SKM-1 treated with dmso at 0.1 percent for 144 hours (cell line): ENCODE measurements around the gene EAPP.
"Not testable (repeated sequence)": the region's sequence is repeated elsewhere in the genome, so short reads cannot be mapped to it uniquely, and the experiment has no call there.

ENCODE experiments used
- DNase-seq: peaks from one replicate; lab custom pipeline; 2025; ENCODE audit not compliant: unreplicated experiment; lab: John Stamatoyannopoulos, UW

EAPP gene, protein sequence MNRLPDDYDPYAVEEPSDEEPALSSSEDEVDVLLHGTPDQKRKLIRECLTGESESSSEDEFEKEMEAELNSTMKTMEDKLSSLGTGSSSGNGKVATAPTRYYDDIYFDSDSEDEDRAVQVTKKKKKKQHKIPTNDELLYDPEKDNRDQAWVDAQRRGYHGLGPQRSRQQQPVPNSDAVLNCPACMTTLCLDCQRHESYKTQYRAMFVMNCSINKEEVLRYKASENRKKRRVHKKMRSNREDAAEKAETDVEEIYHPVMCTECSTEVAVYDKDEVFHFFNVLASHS

DNA sequence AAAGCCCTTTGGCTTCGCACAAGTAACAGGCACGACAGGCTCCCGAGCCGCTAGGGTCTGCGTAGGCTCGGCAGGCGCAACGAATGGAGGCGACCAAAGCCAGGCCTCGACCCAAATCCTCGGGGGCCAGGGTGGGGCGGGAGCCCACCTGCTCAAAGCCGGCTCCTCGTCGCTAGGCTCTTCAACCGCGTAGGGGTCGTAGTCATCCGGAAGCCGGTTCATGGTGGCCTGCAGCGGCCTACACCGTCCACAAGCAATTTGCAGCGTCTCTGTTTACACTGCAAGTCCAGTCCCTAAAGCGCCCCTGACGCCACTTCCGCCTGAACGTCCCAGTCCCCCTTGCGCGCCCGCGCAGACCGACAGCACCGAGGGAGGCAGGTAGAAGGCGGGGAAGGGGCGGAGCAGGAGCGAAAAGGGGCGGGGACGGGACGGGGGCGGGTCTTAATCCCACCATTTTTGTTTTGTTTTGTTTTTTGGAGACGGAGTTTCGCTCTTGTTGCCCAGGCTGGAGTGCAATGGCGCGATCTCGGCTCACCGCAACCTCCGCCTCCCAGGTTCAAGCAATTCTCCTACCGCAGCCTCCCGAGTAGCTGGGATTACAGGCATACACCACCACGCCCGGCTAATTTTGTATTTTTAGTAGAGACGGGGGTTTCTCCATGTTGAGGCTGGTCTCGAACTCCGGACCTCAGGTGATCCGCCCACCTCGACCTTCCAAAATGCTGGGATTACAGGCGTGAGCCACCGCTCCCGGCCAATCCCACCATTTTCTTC lies at the start of gene EAPP:
TSS of gene EAPP (minus strand) at position 295 of the 774 bp plus-strand sequence. CDS start at position 222, 73 bp downstream.
- no peak for DNase-seq

DNA sequence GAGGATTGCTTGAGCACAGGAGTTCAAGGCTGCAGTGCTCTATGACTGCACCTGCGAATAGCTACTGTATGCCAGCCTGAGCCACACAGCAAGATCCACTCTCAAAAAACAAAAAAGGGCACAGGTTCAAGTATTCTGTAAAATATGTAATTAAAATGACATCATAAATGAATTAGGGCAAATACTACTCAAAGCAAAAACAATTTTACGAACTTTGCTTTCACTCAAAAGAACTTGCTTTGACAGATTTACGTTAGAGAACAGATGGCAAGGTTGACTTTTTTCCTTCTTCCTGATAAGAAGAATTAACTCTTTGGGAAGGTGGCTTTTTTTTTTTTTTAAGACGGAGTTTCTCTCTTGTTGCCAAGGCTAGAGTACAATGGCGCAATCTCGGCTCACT lies 44.0 kb upstream of the EAPP start:
- DNase-seq = no peak

DNA sequence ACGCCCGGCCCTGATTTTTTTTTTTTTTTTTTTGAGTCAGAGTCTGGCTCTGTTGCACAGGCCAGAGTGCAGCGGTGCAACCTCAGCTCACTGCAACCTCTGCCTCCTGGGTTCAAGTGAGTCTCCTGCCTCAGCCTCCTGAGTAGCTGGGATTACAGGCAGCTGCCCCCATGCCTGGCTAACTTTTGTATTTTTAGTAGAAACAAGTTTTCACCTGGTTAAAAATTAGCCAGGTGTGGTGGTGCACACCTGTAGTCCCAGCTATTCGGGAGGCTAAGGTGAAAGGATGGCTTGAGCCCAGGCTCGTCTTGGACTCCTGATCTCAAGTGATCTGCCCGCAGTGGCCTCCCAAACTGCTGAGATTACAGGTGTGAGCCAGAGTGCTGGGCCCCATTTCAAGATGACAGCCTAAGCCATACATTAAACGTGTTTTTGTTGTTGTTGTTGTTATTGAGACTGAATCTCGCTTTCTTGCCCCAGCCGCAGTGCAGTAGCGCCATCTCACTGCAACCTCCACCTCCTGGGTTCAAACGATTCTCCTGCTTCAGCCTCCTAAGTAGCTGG lies 42.7 kb upstream of the EAPP start:
- no peak for DNase-seq

DNA sequence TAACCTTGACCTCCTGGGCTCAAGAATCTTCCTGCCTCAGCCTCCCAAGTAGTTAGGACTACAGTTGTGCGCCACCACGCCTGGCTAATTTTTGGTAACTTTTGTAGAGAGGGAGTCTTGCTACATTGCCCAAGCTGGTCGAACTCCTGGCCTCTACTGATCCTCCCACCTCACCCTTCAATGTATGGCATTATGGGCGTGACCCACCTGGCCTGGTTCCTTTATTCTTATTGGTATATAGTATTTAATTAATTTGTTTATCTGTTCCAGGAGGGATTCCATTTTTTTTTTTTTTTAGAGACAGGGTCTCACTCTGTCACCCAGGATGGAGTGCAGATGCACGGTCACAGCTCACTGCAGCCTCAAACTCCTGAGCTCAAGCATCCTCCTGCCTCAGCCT lies 40.9 kb upstream of the EAPP start:
- no peak for DNase-seq

DNA sequence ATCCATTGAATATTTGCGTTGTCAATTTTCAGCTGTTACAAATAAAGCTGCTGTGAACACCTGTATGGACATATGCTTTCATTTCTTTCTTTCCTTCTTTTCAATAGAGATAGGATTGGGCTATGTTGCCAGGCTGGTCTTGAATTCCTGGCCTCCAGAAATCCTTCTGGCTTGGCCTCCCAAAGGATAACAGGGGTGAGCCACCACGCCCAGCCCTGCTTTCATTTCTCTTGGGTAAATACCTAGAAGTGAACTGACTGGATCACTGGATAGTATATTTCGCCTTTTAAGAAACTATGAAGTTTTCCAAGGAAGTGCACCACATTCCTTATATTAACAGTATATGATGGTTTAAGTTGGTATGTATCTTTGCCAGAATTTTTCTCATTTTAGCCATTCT lies 32.3 kb upstream of the EAPP start:
- no peak for DNase-seq

DNA sequence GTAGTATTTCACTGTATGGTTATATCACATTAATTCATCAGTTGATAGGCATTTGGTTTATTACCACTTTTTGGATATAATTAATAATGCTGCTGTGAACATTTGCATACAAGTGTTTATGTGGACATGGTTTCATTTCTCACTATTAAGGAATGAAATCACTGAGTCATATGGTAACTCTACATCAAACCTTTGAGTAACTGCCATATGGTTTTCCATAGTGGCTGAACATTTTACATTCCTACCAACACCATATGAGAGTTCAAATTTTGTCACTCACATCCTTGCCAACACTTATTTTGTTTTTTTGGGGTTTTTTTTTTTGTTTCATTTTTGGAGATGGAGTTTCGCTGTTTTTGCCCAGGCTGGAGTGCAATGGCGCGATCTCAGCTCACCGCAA lies 30.2 kb upstream of the EAPP start:
- DNase-seq = no peak

DNA sequence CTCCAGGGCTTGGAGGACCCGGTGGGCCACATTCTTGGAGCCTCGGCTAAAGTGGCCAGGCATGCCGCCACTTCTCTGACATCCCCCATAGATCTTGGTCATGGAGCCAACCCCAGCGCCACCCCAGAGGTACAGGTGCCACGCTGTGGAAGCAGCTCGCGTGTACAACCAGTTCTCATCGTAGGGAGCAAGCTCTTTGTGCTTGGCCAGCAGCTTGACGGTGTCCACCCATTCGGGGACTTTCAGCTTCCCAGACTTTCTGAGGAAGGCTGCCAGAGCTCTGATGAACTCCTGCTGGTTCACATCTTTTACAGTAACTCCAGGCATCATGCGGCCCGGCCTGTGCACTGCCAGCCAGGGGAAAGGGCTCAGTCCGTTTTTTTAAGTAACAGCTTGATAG lies 29.3 kb upstream of the EAPP start:
- DNase-seq = no peak

DNA sequence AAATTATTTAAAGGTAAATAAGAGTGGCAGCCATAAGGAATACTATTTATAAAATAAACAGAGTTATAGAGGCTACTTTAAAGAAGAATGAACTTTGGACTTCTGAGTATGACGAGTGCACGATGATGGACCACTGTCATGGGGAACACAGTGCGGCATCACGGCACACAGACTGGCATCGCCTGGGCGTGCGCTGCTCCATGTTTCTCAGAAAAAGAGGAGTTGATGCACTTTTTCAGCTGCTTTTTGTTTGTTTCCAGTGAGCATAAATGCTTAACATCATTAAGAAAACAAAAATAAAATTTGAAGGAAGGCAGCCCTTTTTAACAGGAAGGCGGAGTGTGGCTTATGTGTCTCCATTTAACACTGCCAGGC lies 23.3 kb upstream of the EAPP start:
- DNase-seq = no peak

DNA sequence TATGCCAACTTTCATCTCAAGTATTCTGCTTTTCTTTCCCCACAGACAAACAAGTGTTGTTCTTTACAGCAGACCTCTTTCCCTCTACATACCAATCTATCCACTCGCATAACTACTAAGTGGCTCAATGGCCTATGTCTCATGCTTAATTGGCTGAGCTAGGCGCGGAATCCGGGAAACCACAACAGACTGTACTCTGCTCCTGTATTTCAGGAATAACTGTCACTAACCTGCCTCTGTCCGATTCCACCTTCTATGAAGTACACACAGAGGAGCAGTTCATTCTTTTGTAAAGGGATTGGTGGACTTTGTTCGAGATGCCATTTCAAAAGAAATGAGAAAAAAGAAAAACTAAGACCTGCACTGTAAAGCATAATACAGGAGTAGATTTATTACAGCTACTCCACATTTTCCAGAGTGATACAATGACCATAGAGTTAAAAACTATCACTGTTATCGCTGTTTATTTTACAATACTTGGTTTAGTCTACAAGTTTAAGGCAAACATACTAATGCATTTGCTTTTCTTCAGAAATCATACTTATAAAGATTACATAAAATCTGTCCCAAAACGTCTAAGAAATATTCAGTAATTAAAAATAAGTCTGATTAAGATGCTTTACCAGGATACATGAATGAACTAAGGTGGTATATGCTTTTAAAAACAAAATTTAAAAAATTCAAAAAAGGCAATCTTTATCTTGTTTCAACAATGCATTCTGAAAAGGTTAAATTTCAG lies 22.7 kb upstream of the EAPP start:
- not testable (repeated sequence) for DNase-seq

DNA sequence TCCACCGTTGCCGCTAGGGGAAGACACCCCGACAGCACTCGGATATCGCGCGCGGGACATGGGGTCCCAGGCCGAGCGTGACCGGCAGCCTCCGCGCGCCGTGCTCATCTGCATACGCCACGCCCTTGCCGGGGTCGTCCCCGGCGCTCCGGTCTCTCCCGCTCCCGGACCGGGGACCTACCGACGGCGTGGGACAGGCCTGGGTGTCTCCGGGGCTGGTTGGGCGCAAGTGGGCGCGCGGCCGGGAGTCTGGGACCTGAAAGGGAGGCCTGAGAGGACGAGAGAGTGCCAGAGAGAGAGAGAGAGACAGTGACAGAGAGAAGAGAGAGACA lies 17.0 kb upstream of the EAPP start:
- DNase-seq = not testable (repeated sequence)

DNA sequence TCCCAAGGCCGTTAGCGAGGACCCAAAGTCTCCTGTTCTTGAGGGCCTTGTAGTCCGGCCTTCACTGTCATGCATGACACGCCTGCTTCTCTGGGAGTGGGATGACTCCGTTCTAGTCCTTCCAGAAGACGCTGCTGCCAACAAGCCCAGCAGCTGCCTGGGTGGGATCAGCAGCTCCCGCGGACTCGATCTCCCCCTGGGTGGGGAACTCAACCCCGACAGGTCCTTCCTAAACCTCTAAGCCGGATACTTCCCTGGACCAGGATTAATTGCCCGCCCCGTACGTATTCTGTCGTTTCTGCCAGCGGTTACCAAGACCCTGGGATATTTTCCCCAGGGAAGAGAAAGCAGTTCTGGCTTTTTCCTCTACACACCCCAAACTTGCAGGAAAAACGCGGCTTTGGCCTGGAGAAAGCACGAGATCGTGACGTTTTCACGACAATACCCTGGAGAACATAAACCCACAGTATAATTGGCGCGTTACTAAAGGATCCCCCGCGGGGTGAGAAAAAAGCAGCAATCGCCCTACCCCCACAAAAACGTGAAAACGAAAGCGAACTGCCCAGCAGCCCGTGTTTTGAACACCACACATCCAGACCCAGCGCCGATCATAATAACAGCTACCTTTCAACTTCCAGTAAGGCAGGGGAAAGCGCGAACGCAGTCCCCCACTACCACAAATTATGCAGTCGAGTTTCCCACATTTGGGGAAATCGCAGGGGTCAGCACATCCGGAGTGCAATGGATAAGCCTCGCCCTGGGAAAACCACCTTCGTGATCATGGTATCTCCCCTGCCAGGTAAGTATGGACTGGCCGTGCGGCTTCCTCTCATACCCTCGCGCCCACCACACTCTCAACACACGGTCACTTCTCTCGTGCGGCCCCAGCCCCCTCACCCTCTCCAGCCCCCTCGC lies 16.3 kb upstream of the EAPP start:
- DNase-seq = not testable (repeated sequence)

DNA sequence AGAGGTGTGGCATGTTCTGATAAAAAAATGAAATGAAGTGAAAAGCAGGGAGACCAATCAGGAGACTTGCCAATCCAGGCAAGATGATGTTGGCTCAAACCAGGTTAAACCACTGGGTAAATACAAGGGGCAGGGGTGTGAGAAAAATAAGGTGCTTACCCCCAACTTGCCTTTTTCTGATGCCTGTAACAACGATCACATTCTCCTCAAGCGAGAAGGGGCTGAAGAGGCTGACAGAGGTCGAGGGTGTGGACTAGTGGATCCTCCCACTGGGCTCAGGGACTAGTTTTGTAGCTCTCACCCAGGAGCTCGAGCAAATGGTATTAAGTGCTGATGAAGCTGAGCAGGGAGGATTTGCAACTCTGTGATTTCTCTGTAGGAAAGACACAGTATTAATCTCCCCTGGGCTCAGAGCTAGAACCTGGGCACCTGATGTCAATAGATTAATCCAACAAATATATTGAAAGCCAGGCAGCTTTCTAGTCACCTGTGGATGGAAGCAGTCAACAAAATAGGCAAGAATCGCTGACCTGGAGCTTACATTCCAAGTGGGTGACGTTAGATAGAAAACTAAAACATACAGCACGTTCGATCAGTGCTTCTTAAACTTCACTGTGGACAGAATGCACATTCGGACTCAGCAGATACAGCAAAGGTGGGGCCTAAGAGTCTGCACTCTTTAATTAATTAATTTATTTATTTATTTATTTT lies 15.2 kb upstream of the EAPP start:
- DNase-seq = no peak

DNA sequence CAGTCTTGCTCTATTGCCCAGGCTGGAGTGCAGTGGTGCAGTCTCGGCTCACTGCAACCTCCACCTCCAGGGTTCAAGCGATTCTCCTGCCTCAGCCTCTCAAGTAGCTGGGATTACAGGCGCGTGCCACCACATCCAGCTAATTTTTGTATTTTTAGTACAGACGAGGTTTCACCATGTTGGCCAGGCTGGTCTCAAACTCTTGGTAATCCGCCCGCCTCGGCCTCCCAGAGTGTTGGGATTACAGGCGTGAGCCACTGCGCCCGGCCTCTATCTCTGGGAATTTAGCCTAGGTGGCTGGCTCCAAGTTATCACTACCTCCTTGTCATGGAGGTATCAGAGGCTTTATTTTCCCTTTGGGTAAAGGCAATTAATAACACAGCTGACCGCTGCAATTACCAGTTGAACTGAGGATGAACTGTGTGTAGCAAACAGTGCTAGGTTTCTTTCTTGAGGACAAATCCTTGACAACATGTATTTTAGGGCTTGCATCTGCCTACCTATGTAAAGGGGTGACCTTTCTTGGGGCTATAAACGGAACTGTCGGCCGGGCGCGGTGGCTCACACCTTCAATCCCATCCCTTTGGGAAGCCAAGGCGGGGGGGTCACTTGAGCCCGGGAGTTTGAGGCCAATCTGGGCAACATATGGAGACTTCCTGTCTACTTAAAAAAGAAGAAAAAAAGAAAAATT lies 9.9 kb upstream of the EAPP start:
- DNase-seq = not testable (repeated sequence)

DNA sequence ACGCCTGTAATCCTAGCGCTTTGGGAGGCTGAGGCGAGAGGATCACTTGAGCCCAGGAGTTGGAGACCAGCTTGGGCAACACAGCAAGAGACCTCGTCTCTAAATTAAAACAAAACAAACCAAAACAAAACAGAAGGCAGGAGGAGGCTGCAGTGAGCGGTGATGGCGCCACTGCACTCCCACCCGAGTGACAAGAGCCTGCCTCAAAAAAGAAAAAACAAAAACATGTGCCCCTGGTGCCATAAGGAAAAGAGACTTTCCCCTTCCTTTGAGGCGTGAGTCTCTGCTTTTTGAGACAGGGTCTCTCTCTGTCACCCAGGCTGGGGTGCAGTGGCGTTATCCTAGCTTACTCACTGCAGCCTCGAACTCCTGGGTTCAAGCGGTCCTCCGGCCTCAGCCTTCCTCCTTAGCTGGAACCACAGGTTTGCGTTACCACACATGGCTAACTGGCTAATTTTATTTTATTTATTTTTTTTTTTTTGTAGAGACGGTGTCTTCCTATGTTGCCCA lies 9.0 kb upstream of the EAPP start:
- DNase-seq = no peak

DNA sequence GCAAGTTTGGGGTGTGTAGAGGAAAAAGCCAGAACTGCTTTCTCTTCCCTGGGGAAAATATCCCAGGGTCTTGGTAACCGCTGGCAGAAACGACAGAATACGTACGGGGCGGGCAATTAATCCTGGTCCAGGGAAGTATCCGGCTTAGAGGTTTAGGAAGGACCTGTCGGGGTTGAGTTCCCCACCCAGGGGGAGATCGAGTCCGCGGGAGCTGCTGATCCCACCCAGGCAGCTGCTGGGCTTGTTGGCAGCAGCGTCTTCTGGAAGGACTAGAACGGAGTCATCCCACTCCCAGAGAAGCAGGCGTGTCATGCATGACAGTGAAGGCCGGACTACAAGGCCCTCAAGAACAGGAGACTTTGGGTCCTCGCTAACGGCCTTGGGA lies 7.6 kb upstream of the EAPP start:
- DNase-seq = not testable (repeated sequence)

DNA sequence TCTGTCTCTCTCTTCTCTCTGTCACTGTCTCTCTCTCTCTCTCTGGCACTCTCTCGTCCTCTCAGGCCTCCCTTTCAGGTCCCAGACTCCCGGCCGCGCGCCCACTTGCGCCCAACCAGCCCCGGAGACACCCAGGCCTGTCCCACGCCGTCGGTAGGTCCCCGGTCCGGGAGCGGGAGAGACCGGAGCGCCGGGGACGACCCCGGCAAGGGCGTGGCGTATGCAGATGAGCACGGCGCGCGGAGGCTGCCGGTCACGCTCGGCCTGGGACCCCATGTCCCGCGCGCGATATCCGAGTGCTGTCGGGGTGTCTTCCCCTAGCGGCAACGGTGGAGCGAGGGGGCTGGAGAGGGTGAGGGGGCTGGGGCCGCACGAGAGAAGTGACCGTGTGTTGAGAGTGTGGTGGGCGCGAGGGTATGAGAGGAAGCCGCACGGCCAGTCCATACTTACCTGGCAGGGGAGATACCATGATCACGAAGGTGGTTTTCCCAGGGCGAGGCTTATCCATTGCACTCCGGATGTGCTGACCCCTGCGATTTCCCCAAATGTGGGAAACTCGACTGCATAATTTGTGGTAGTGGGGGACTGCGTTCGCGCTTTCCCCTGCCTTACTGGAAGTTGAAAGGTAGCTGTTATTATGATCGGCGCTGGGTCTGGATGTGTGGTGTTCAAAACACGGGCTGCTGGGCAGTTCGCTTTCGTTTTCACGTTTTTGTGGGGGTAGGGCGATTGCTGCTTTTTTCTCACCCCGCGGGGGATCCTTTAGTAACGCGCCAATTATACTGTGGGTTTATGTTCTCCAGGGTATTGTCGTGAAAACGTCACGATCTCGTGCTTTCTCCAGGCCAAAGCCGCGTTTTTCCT lies 7.0 kb upstream of the EAPP start:
- not testable (repeated sequence) for DNase-seq

DNA sequence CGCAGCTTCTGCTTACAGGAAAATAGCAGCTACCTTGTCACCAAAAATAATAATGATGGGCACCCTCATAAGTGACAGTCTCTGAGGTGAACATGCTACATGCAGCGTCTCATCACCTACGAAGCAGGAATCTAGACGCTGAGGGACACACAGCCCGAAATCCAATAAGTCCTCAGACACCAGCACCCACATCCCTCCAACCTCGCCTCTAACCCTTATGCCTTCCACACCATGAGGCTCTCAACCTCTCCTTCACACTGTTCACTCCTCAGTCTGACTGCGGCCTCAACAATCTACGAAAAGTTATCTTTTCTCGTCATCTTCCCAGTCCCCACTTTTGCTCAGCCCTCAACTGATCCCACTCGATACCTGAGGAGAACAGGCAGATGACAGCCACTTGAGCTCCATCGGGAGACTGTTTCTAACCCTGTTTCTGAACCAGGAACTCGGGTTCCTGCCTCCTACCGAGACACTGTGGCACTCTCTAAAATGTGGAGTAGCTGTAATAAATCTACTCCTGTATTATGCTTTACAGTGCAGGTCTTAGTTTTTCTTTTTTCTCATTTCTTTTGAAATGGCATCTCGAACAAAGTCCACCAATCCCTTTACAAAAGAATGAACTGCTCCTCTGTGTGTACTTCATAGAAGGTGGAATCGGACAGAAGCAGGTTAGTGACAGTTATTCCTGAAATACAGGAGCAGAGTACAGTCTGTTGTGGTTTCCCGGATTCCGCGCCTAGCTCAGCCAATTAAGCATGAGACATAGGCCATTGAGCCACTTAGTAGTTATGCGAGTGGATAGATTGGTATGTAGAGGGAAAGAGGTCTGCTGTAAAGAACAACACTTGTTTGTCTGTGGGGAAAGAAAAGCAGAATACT lies 919 bp upstream of the EAPP start:
- DNase-seq = not testable (repeated sequence)
